ENCODE data around the gene WASHC3.
"Not testable (repeated sequence)": the region's sequence is repeated elsewhere in the genome, so short reads cannot be mapped to it uniquely, and the experiment has no call there.

Gene WASHC3

GRCh38 chr12:102061560-102062418, at the start of gene WASHC3:
TSS of gene WASHC3 (minus strand) at chr12:102061991. CDS start at chr12:102061962, 29 bp downstream.
- DNase-seq (ENCODE audit: low read depth), result peak; percentile 93

DNA sequence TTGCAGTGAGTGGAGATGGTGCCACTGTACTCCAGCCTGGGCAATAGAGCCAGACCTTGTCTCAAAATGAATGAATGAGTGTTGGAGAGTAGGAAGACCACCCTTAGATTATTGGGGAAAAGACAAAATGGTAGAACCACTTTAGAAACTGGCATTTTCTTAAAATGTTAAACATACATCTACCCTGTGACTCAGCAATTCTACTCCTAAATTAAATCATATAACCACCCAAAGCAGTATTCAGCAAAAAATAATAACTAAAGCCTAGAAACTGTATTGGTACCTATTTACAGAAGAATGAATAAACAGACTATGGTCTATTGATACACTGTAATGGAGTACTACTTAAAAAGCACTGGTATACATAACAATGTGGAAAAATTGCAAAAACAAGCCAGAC, 49.0 kb upstream of the WASHC3 start:
- DNase-seq (ENCODE audit: low read depth), result no peak

GRCh38 chr12:102107970-102108369, 46.2 kb upstream of the WASHC3 start:
- no peak for DNase-seq (ENCODE audit: low read depth)

GRCh38 chr12:102106905-102107304, 45.1 kb upstream of the WASHC3 start:
- no peak for DNase-seq (ENCODE audit: low read depth)

GRCh38 chr12:102096855-102097254, 35.1 kb upstream of the WASHC3 start:
- DNase-seq (ENCODE audit: low read depth), result no peak

- no peak for DNase-seq (ENCODE audit: low read depth)
These were observed 34.0 kb upstream of the WASHC3 start for GRCh38 chr12:102095677-102096263.

DNA sequence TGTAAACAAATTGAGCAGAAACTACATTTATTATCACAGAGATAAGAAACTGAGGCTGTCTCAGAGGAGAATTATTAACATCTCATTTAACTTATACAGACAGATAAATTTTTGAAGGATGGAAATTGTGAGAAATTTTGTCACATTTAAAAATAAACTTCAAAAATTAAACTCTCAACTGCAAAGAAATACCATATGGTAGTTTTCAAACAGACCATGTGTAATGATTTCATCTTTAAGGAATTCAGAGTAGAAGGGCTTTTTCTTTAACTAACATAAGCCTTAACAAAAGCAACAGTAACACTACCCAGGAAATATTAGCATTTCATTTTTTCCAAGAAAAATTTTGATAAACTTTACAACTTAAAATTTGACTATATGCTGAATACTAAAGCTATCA, 31.5 kb upstream of the WASHC3 start:
- DNase-seq (ENCODE audit: low read depth), result no peak

DNA sequence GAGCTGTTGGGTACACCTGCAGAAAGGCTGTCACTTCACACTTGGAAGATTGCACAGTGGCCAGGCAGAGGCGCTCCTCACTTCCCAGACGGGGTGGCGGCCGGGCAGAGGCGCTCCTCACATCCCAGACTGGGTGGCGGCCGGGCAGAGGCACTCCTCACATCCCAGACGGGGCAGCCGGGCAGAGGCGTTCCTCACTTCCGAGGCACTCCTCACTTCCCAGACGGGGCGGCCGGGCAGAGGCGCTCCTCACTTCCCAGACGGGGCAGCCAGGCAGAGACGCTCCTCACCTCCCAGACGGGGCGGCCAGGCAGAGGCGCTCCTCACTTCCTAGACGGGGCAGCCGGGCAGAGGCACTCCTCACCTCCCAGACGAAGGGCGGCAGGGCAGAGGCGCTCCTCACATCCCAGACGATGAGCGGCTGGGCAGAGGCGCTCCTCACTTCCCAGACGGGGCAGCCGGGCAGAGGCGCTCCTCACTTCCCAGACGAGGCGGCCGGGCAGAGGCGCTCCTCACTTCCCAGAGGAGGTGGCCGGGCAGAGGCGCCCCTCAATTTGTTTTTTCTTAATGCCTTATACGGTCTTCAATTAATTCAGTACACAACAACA, 27.5 kb upstream of the WASHC3 start:
- not testable (repeated sequence) for DNase-seq (ENCODE audit: low read depth)

DNA sequence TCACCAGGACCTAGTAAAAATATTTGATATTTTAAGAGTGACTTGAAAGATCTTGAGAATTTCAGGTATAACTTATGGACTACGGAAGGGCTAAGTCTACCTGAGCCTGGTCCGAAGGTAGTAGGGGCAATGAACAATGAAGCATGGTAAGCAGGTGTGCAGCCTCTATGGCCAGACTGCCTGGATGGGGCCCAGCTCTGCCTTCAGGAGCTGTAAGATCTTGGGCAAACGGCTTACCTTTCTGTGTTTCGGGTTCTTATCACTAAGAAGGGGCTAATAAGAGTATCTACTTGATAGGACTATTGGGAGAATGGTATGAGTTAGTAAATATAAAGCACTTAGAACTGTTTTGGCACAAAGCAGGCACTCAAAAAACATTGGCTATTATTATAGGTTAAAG, 19.1 kb upstream of the WASHC3 start:
- no peak for DNase-seq (ENCODE audit: low read depth)

GRCh38 chr12:102072092-102072491, 10.3 kb upstream of the WASHC3 start:
- DNase-seq (ENCODE audit: low read depth), result not testable (repeated sequence)

DNA sequence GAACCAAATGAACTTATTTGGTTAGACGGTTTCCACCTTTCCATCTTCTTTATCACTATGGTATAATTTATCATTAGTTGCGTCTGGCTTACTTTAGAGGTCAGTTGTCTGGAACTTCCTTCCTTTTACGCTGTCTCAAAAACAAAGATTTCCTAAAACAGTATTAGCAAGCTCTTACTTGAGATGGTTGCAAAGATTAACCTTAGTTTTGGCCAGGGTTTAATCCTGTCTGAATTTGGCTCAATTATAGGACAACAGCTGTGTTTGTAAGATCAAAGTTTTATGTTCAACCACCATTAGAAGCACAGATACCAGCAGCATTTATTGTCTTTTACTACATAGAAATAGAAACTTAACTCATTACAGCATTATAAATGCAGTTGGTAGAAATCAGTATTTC, 7.9 kb upstream of the WASHC3 start:
- DNase-seq (ENCODE audit: low read depth), result no peak

DNA sequence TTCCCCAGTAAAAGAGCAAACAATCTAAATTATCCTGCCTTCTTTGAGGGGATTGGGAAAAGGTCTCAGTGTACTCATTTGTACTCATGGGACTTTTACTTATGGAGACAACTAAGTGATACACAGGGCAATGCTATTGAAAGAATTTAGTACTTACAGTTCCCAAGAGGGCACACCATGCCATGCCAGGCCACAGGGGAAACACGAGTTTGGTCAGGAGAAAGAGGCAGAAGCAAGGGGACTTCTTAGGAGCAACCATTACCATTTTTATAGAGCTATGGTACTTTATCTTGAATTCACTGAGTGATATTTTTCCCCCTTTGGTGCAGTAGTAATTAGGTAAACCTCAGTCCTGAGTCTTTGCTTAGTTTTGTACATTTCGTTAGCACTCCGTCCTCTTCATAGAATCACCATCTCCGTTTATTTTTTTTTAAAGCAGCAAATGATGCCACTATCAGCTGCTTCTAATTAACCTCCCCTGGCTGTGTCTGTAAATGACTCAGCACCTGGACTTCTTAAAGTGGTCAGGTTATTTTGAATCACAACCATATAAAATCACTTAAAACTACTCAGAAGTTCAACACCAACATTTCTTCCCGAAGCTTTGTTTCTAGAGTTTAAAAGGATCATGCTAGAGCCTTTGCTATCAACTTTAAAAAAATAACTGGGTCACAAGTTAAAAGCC, 5.9 kb upstream of the WASHC3 start:
- no peak for DNase-seq (ENCODE audit: low read depth)

- no peak for DNase-seq (ENCODE audit: low read depth)
These were observed 2.7 kb upstream of the WASHC3 start for GRCh38 chr12:102064476-102064875.

- no peak for DNase-seq (ENCODE audit: low read depth)
These were observed 1.3 kb upstream of the WASHC3 start for GRCh38 chr12:102063069-102063468.

- DNase-seq (ENCODE audit: low read depth), result no peak
These were observed 622 bp upstream of the WASHC3 start for GRCh38 chr12:102062419-102062806.

GRCh38 chr12:102061096-102061559, 663 bp downstream of the WASHC3 start:
- no peak for DNase-seq (ENCODE audit: low read depth)

GRCh38 chr12:102059343-102059742, 2.4 kb downstream of the WASHC3 start:
- no peak for DNase-seq (ENCODE audit: low read depth)

DNA sequence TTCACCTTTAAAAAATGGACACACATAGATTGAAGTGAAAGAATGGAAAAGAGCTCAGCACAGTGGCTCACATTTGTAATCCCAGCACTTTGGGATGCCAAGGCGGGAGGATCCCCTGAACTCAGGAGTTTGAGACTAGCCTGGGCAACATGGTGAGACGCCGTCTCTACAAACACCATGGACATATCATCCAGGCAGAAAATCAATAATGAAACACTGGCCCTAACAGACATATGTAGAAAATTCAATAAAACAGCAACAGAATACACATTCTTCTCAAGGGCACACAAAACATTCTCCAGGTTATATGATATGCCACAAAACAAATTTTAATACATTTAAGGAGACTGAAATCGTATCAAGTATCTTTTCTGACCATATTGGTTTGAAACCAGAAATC, 7.4 kb downstream of the WASHC3 start:
- no peak for DNase-seq (ENCODE audit: low read depth)

DNA sequence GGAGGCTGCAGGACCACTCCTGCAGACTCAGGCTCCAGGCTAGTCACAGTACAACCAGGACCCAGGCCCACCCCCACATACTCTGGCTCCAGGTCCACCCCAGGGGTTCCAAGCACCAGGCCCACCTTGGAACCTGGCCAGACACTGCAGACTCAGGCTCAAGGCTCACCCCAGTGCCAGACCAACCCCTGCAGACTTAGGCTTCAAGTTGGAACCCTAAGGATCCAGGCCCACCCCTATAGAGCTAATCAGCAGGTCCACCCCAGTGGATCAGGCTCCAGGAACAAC, 8.8 kb downstream of the WASHC3 start:
- DNase-seq (ENCODE audit: low read depth), result no peak

GRCh38 chr12:102052192-102053061, 9.4 kb downstream of the WASHC3 start:
- DNase-seq (ENCODE audit: low read depth), result no peak

GRCh38 chr12:102051431-102051965, 10.3 kb downstream of the WASHC3 start:
- DNase-seq (ENCODE audit: low read depth), result no peak
